Tibial nerve (tissue), 3 donors: ENCODE data around the gene RYK.

Experiments
- POLR2A ChIP-seq, 2 donors: fragments of 450-650 bp; IDR thresholded peaks; one replicate each; pipeline ENCODE4 v1.6.1; 2017; ENCODE audit warnings: antibody characterized with exemption in 2 of 2, mild to moderate bottlenecking in 2 of 2, moderate library complexity in 2 of 2
- TF ChIP-seq, protein P1 (sequence below), 5 experiments: fragments of 200-600 bp in 3 of 5; fragments of 450-650 bp in 2 of 5; sonication (generic) in 3 of 5; IDR thresholded peaks; one replicate each; pipeline ENCODE4 v1.5.1; 2016 to 2019; ENCODE audit warnings: antibody characterized with exemption in 5 of 5, mild to moderate bottlenecking in 3 of 5, moderate library complexity in 2 of 5

DNA sequence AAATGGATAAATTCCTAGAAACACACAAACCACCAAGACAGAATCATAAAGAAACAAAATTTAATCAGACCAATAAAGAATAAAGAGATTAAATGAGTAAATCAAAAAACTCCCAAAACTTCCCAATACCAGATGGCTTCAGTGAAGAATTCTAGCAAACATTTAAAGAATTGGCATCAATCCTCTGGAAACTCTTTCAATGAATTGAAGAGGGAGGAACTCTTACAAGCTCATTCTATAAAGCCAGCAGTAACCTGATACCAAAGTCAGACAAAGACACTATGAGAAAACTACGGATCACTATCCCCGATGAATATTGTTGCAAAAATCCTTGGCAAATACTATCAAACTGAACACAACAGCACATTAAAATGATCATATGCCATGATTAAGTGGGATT lies 139.0 kb downstream of the RYK start:
- TF ChIP-seq, protein P1, sequence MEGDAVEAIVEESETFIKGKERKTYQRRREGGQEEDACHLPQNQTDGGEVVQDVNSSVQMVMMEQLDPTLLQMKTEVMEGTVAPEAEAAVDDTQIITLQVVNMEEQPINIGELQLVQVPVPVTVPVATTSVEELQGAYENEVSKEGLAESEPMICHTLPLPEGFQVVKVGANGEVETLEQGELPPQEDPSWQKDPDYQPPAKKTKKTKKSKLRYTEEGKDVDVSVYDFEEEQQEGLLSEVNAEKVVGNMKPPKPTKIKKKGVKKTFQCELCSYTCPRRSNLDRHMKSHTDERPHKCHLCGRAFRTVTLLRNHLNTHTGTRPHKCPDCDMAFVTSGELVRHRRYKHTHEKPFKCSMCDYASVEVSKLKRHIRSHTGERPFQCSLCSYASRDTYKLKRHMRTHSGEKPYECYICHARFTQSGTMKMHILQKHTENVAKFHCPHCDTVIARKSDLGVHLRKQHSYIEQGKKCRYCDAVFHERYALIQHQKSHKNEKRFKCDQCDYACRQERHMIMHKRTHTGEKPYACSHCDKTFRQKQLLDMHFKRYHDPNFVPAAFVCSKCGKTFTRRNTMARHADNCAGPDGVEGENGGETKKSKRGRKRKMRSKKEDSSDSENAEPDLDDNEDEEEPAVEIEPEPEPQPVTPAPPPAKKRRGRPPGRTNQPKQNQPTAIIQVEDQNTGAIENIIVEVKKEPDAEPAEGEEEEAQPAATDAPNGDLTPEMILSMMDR (IDR thresholded peaks at IDR 0.05), result no peak
- no peak for TF ChIP-seq POLR2A (IDR thresholded peaks at IDR 0.05)
